GM12875 (cell line): Measurements from ENCODE around the gene PTPRM.
A peak's percentile ranks its signal among the peaks of the same experiment; 100 is the strongest.

Source experiments
- H3K4me3 ChIP-seq: one replicate; pipeline ENCODE4 v1.5.1; 2011; ENCODE audit warnings: low read depth, low read length, control low read depth
- CTCF ChIP-seq: IDR thresholded peaks from 2 replicates; pipeline ENCODE4 v1.5.1; 2011; ENCODE audit warnings: low read depth, mild to moderate bottlenecking, control low read depth, inconsistent platforms, low read length, moderate library complexity, borderline replicate concordance; ENCODE audit not compliant: insufficient read depth

Gene PTPRM

DNA sequence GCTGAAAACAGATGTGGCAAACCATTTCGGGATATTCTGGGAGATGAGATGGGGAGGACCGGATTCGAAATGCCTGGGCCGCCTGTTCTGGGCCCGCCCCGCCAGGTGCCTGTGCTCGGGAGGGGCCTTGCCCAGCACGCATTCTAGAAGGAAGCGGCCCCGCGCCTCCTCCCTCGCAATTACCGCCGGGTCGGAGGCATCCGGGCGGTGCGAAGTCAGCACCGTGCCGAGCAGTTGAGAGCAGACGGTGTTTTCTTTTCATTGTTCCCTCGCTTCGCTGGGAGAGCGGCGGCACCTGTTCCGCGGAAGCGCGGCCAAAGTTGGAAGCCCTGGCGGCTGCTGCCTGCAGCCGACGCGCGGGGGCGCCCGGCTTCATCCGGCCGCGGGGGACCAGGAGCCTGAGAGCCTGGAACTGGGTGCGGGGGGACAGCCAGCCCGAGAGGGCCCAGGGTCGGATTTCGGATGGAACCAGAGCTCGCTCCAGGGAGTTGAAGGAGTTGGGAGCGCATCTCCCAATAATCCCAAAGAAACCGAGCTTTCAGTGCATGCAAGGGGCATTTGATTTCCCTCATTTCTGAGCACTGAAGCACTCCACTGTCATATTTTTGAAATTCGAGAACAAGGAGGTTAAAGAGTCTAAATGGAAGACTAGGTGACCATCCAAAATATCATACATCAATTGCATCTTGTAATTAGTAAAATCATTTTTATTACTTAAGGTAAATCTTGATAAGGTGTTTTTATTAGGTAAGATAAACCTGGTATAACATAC, 800.3 kb downstream of the PTPRM start:
- peak; percentile 61 for TF ChIP-seq CTCF
- H3K4me3 ChIP-seq: no peak overlapping the region

DNA sequence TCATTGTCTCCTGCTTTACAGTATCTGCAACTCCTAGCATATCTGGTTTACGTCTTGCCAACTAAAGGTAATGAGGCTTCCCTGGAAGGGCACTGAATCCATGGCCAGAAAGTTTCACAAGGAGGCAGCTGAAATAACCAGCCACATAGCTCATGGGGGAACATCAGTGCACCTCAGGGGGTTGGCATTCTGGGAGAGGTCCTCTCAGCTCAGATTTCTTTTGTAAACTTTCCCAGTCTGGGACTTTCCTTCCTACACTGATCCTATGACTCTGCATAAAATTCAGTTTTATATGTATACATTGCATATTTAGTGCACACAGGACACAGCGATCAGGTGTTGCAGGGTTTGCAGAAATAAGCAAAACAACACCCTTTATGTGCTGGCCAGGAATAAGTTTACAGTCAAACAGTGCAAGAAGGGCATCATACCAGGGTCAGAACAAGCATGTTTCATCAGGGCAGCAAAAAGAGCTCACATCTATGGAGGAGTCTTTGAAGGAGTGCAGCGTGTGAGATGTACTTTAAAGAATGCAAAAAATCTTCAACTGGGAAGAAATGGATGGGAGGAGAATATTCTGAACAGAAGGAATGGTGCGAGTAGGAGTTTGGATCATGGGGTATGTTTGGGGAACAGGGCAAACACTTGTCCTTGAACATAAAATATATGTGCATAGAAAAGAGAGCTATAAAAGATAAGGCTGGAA, 801.5 kb downstream of the PTPRM start:
- TF ChIP-seq CTCF: no peak
- no peak overlapping the region for H3K4me3 ChIP-seq

DNA sequence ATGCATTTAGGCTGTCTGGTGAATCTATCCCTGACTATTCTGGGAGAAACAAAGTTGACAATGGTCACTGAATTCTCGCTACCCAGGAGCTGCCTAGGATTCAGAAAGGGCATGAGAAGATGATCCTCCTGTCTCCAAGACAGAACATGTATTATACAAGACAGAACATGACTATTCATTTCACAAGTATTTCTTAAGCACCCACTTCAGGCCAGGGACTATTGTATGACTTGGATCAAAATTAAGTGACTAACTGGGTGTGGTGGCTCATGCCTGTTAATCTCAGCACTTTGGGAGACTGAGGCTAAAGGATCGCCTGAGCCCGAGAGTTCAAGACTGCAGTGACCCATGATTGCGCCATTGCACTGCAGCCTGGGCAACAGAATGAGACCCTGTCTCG, 806.4 kb downstream of the PTPRM start:
- TF ChIP-seq CTCF: no peak

GRCh38 chr18:8374676-8375075, 807.6 kb downstream of the PTPRM start:
- no peak overlapping the region for H3K4me3 ChIP-seq
- TF ChIP-seq CTCF: no peak

More for the DNA sequence above, 806.4 kb downstream of the PTPRM start:
- no peak overlapping the region for H3K4me3 ChIP-seq

- TF ChIP-seq CTCF: no peak
- no peak overlapping the region for H3K4me3 ChIP-seq
Observed at GRCh38 chr18:8375249-8375648, 808.1 kb downstream of the PTPRM start.

- no peak overlapping the region for H3K4me3 ChIP-seq
- no peak for TF ChIP-seq CTCF
Observed at GRCh38 chr18:8376113-8376512, 809.0 kb downstream of the PTPRM start.
